ENCODE data around the gene LYPD8.
"Not testable (repeated sequence)": the region's sequence is repeated elsewhere in the genome, so short reads cannot be mapped to it uniquely, and the experiment has no call there.

LYPD8 gene, protein sequence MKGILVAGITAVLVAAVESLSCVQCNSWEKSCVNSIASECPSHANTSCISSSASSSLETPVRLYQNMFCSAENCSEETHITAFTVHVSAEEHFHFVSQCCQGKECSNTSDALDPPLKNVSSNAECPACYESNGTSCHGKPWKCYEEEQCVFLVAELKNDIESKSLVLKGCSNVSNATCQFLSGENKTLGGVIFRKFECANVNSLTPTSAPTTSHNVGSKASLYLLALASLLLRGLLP

DNA sequence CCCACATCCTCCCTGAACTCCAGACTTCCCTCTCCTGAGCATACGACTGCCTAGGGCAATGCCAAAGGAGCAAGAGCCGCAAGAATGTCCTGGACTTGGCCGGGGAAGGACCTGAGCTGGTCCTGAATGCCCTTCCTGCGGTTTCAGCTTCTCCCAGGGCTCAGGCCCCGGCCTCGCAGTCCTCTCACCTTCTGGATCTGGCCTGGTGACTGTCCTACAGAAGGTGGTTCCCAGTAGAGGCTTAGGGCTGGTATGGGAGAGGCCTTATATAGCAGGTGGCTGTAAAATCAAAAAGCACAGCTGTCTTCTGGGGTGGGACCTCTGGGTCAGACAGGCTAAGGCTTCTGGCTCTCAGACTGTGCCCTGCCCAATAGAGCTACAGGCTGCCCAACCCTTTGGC, at the start of gene LYPD8:
Gene LYPD8, minus strand, starts transcription at position 243 of the 400 bp plus-strand sequence. CDS start 4,678 bp downstream, outside the sequence.
- DNase-seq = no peak

DNA sequence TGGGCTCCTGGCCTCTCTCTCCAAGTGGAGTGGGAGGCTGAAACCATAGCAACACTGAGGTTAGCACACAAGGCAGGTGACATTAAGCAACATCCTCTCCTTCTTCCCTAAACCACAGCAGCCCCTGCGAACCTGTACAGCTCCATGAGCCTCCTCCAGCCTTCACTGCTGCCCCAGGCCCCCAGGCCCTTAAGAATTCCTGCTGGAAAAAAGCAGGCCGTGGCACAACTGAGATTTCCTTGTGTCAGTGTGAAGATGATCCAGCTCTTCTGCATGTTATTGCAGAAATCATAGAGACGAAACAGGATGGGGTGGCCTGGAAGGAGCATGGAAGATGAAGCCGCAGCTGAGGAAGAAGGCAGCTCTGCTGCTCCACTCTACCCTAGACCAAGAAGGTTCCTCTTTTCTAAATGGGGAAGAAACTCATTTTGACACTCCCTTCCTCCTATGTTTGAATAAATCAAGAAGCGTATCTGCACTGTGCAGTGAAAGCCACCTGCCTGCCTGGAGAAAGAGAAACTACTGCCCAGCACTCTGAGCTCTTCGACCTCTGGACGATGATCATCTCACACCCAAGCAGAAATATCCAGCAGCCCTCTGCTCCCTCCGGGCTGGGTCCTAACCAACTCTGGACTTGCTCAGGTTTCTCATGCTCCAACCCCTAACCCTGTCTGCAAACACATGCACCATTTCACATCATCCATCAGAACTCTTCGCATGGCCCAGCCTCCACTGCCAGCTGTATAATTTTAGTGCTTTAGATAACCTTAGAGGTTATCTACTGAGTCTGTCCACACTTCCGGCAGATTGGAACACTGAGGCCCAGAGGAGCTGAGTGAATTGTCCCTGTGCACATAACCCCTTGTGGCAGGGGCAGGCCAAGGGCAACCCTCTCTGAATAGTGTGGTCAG, 49.5 kb upstream of the LYPD8 start:
- no peak for DNase-seq

DNA sequence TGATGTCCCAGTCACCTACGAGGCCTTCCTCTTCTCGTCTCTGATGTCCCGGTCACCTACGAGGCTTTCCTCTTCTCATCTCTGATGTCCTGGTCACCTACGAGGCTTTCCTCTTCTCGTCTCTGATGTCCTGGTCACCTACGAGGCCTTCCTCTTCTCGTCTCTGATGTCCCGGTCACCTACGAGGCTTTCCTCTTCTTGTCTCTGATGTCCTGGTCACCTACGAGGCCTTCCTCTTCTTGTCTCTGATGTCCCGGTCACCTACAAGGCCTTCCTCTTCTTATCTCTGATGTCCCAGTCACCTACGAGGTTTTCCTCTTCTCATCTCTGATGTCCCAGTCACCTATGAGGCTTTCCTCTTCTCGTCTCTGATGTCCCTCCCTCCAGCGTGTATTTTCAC, 47.9 kb upstream of the LYPD8 start:
- DNase-seq = not testable (repeated sequence)

DNA sequence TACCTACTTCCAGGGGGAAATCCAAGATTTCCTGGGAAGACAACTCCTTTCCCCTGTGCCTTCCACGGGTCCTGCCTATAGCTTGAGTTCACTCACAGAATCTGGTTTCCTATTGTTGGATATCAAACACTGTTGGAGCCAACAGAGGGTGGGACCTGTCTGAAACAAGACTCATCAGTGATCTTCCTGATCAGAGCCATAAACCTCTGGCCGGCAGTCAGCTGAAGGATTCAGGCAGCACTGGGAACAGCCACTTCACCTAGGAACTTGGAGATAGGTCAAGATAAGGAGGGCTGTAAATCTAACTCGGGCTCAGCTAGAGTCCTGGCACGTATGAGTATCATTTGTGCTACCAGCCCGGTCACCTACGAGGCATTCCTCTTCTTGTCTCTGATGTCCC, 46.9 kb upstream of the LYPD8 start:
- no peak for DNase-seq

DNA sequence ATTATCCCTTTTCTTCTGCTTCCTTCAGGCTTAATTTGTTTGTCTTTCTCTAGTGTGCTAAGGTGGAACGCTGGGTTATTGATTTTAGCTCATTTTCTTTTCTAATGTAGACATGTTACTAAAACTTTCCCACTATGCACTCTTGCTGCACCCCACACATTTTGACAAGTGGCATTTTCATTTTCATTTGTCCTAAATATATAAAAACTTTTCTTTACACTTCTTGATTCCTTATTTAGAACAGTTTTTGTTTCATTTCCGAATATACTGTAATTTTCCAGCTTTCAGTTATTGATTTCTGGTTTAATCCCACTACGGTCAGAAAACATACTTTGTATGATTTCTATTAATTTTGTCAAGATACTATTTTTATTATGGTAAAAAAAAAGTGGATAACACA, 44.9 kb upstream of the LYPD8 start:
- DNase-seq = no peak

DNA sequence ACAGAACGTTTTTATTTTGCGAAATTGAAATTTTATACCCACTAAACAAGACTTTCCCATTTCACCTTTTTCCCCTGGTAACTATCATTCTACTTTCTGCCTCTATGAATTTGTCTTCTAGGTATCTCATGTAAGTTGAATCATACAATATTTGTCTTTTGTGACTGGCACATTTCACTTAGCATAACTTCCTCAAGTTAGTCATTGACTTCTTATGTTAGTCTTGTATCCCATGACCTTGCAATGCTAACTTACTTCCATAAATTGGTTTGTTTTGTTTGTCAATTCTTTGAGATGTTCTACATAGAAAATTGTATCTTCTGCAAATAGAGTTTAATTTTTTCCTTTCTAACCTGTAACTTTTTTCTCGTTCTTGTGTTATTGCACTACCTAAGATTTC, 43.2 kb upstream of the LYPD8 start:
- DNase-seq = no peak

DNA sequence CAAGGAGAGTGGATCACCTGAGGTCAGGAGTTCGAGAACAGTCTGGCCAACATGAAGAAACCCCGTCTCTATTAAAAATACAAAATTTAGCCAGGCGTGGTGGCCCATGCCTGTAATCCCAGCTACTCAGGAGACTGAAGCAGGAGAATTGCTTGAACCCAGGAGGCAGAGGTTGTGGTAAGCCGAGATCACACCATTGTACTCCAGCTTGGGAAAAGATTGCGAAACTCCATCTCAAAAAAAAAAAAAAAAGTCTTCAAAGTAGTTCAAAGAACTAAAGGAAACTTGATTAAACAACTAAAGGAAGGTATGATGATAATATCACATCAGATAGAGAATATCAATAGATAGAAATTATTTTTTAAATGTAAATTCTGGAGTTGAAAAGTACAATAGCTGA, 39.1 kb upstream of the LYPD8 start:
- DNase-seq = not testable (repeated sequence)

DNA sequence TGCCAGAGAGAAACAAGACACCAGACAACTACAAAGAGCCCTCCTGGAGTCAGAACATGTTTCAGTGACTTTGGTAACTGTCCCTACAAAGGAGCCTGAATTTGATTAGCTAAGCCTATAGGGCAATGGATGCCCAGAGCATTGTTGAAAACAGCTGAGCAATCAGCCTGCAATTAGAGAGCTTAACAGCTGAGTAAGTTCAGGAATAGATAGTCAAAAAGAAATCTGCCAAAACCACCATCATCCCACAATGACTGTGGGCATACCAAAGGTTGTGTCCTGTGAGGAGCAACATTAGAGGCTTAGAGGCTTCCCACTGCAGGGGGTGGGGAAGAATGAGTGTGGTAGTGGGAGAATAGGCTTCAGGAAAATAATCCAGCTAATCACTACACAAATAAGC, 38.0 kb upstream of the LYPD8 start:
- no peak for DNase-seq

DNA sequence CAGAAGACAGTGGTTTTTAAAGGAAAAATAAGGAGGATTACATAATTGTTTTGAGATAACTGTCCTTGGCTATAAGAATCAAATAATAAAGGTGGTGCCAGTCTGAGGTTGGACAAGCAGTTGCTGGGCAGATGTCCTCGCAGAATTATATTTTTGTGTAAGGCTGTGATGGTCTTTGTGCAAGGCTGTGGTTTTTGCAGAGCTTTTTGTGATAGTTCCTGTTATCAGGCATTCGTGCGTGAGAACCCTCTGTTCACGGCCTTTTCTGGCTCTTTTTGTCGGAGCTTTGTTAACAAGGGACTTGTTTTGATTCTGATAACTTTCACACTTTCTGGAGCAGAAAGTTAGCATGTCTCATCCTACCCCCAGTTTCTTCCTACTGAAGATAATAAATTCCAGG, 36.8 kb upstream of the LYPD8 start:
- DNase-seq = no peak

DNA sequence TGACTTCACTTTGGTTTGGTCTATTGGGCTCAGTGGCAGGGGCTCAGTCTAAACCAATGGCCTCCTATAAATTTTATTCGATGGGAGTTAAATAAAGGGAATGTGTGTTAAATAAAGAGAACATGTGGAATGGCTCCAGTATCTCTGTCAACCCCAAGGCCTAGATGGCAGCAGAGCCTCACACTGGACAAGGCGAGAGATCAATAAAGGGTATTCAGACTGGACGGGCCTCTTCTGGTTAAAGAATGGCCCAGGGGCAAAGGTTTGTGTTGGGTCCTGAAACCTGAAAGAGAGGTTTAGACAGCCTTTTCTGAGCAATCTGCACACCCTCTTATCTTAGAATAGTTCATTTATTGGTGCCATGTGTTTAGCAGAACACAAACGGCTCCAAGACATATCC, 35.5 kb upstream of the LYPD8 start:
- DNase-seq = no peak

DNA sequence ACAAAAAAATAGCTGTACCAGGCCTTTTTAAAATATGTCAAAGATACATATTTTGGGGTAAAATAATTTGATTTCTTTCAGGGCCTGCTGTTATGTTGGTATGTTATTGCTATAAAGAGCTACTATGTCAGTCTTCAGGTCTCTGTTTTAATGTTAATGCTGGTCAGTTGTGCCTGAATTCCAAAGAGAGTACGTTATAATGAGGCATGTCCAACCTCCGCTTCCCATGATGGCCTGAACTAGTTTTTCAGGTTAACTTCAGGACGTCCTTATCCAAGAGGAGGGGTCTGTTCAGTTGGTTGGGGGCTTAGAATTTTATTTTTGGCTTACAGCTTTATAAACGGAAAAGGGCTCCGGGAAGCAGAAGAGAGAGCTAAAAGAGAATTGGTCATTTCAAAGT, 34.9 kb upstream of the LYPD8 start:
- DNase-seq = no peak

DNA sequence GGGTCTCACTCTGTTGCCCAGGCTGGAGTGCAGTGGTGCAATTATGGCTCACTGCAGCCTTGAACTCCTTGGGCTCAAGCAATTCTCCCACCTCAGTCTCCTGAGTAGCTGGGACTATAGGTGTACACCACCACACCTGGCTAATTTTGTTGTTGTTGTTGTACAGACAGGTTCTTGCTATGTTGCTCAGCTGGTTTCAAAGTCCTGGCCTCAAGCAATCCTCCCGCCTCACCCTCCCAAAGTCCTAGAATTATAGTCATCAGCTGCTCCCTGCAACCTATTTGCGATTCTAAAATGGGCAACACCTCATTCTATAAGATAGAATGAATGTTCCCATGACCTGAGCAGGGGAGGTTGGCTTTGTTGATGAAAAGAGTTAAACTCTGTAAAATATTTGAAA, 33.8 kb upstream of the LYPD8 start:
- not testable (repeated sequence) for DNase-seq

DNA sequence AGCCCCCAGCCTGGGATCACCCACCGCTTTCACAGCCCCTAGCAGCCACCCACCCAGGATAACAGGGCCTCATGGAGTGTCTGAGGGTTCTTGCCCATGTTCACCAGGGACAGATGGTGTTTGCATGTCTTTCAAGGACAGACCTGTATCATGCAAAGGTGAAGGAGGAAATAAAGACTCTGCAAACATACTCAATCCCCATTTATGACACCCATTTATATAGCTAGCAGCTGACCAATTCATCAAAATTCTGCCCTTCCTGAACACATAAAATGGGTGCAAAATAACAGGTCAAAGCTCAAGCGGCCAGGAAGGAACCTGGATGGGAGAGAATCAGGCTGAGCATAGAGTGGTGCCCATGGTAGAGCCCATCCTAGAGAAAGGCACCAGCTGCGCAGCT, 32.8 kb upstream of the LYPD8 start:
- no peak for DNase-seq

DNA sequence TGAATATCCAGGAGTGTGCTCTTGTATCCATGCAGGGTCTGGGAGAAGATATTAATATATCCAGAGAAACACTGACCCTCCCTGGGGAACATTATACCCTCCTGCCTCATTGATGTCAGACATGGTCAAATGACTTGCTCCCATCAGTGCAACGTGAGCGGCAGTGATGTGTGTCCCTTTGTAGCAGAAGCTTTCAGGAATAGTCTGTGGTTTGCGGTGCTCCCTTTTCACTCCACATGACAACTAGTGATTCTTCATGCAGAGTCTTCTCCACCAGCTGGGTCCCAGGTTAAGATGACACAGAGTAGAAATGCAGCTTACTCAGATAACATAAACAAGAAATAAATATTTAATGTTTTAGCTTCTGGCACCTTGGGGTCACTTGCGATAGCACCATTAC, 31.9 kb upstream of the LYPD8 start:
- DNase-seq = no peak

DNA sequence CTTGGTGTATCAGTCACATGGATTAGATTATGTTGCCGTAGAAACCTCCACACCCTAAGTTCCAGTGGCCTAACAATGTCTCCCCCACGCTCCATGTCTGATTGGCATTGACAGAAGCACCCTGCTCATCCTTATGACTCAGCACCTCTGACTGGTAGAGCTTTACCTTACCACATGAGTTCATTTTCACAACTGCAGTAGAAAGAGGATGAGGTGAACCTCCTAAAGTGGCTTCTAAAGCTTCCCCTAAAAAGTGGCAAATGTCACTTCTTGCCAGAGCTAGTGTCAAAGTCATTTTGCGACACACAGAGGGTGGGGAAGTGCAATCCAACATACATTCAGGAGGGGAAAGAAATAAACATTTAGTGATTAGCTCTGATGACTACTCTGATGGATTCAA, 30.6 kb upstream of the LYPD8 start:
- no peak for DNase-seq

DNA sequence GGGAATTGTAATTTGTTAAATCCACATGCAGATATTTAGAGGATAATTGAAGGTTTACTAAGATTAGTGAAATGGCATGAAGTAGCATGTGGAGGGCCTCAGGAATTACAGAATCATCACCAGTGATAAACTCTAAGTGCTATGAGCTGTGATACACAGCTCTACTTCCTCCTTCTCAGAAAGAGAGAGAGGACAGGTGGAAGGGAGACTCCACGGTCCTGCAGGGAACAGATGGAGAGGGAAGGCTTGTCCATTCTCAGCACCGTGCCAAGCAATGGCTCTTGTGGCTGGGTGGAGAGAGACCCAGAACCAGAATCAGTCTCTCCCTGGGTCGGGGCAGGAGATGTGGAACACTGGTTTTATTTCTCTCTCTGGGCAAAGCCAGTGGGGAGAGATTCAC, 27.8 kb upstream of the LYPD8 start:
- no peak for DNase-seq

DNA sequence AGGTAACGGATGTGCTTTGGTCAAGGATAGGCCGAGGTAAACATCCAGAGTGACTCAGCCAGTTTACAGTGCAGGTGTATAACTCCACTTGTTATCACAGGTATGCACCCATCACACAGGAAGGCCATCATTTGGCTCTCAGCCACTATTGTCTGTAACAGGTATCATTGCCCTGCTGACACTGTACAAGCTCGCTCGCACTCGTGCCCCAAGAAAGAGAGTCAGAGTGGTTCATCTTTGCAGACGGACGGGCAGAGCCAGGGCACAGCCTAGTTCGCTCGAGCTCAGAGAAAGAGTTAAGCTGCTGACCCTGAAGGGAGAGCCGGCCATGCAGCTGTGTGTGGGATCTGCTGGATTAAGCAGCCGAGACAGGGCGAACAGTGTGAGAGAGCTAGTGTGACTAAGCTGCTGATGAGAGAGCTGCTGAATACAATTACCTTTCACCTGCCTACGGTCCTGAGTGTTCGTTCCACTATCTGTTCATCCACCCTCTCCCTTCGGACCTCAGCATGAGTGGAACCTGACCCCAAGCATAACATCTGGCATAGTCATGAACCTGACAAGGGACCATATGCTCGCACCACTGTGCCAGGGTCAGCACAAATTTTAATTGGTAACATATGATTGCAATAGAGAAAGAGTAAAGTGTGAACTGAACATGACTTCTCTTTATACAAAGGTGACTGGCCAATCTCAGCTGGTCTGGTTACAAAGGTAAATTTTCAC, 27.0 kb upstream of the LYPD8 start:
- DNase-seq = no peak

DNA sequence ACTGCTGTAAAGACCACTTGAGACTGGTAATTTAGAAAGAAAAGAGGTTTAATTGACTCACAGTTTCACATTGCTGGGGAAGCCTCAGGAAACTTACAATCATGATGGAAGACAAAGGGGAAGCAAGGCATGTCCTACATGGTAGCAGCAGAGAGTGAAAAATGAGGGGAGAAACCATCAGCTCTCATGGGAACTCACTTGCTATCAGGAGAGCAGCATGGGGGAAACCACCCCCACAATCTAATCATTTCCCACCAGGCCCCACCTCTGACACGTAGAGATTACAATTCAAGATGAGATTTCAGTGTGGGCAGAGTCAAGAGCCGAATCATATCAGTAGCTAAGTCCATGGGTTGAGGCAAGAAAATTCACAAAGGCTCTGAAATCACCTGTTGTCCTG, 23.8 kb upstream of the LYPD8 start:
- DNase-seq = no peak

DNA sequence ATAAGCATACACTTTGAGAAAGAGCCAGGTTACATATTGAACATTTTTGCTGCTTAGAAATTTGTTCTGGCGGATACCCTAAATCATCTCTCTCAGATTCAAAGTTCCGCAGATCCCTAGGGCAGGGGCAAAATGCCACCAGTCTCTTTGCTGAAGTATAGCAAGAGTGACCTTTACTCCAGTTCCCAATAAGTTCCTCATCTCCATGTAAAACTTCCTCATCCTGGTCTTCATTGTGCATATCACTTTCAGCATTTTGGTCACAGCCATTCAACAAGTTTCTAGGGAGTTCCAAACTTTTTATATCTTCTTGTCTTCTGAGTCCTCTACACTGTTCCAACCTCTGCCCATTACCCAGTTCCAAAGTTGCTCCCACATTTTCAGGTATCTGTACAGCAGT, 23.3 kb upstream of the LYPD8 start:
- no peak for DNase-seq

DNA sequence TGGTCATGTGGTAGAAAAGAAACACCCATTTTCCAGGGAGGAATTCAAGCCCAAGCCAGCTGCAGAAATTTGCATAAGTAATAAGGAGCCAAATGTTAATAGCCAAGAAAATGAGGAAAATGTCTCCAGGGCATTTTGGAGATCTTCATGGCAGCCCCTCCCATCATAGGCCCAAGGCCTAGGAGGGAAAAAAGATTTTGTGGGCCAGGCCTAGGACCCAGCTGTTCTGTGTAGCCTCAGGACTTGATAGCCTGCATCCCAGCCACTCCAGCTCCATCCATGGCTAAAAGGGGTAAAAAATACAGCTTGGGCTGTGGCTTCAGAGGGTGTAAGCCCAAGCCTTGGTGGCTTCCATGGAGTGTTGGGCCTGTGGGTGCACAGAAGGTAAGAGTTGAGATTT, 21.4 kb upstream of the LYPD8 start:
- DNase-seq = no peak

DNA sequence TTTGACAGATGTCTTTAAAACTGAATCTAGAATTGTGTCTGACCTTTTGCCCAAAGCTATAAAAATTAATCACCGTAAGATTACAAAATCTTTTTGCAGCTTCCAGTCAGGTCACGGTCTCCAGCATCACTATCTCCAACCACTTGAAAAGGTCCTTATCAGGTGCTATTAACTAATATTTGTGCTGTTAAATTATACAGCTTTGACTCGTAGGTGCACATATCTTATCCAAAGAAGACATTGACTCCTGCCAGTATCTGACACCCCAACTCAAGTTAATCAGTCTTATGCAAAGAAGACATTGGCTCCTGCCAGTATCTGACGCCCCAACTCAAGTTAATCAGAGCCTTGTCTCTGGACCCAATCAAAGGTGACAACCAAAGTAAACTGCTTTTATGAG, 19.9 kb upstream of the LYPD8 start:
- DNase-seq = no peak

DNA sequence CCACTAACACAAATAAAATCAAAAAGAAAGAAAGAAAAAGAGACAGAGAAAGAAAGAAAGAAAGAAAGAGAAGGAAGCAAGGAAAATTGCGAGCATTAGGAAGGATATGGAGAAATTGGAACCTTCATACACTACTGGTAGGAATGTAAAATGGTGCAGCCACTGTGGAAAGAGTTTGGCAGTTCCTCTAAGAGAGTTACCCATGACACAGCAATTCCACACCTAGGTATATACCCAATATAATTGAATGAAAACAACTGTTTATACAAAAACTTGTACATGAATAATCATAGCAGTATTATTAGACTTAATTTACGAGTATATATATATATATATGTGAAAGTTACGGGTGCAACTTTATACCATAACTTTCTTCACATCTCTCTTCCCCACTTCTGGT, 4.1 kb upstream of the LYPD8 start:
- DNase-seq = no peak

DNA sequence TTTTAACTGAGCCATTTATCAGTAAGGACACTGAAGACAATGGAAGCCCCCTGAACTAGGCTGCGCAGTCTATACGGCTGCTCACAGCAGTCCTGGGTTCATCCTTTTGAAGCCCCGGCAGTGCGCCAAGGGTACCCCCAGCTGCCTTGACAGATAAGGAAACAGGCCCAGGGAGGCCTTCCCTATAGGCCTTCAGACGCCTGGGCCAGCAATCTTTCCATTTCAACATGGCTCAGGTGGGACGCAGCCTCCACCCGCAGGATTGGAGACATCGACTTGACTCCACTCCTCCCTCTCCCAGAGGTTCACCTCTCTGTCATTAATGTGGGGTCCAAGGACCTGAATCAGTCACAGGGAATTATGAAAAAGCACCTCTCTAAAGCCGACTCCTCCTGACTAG, 2.8 kb upstream of the LYPD8 start:
- DNase-seq = no peak

DNA sequence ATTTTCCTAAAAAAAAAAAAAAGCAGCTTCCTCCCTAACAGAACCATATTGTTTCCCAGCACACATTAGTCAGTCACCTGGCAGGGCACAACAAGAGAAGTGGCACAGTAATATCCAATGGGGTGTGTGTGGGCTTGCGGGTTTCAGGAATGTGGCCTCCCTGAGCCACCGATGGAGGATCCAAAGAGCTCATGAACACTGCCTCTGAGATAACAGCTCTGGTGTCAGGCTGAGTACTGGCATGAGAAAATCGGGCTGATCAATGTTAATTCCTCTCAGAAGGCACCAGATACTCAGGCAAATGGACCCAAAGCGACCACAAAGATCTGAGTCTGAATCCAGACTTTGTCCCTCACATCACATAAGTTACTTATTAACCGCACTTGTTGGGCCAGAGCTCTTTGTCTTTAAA, 2.2 kb upstream of the LYPD8 start:
- no peak for DNase-seq

Data from NCI-H2227 treated with DMSO at 0.1 percent for 48 hours (cell line).